Measurements from ENCODE around the gene BMAL1. TPM values are rescaled to one million over a fixed set of nuclear protein-coding genes. Genes with fewer than 3 reads are reported as not detected.

The BMAL1 gene
- total RNA-seq, 3 donors from 2014 or later (not counting 1 experiment from before 2014, with no cell fraction given), result 142 to 162 (median 145) TPM

GRCh38 chr11:13280092-13280722 lies 2.6 kb downstream of the BMAL1 start:
- H3K4me3 Mint-ChIP-seq, result peak overlapping the region; percentile 96
- H3K36me3 Mint-ChIP-seq, result no peaks in the 10 kb centered on the region
- H3K27me3 Mint-ChIP-seq (ENCODE audit: low read depth in 2 of 2), result peaks cover 0 to 2% of the 10 kb centered on the region in 2 donors
- Histone ChIP-seq H3K27ac (ENCODE audit: low read length) (no peak overlapping the region), H3K36me3 (ENCODE audit: control insufficient read depth, insufficient read depth, low read length) (no peaks in the 10 kb centered on the region), H3K9me3 (ENCODE audit: control insufficient read depth, insufficient read depth, low read length) (no peaks in the 10 kb centered on the region), H3K4me1 (ENCODE audit: control insufficient read depth, insufficient read depth, low read length) (peaks cover 58% of the 10 kb centered on the region), H3K27me3 (ENCODE audit: control insufficient read depth, insufficient read depth, low read length) (no peaks in the 10 kb centered on the region), H3K4me3 (ENCODE audit: low read length) (no peak overlapping the region)
- ATAC-seq (no peak), DNase-seq (peak in 1 of 2 donors; percentile 29)
- no peak for TF ChIP-seq CTCF (IDR thresholded peaks at IDR 0.05)
- peaks cover 77 to 85% of the 10 kb centered on the region in 2 donors for H3K4me1 Mint-ChIP-seq
- peak overlapping the region; percentile 91 to 98 for H3K27ac Mint-ChIP-seq
- H3K9me3 Mint-ChIP-seq, result no peaks in the 10 kb centered on the region
- intact Hi-C loops (cut with micrococcal nuclease), result no loop called here
- whole genome bisulfite sequencing (ENCODE audit: insufficient coverage), result 93% methylated on average over 1 of the region's 3 CpGs

GRCh38 chr11:13280777-13281176 lies 3.2 kb downstream of the BMAL1 start:
- WGBS (ENCODE audit: insufficient coverage), result 100% methylated on average over 2 of the region's 3 CpGs
- Histone ChIP-seq H3K4me1 (ENCODE audit: control insufficient read depth, insufficient read depth, low read length) (peaks cover 58% of the 10 kb centered on the region), H3K27ac (ENCODE audit: low read length) (no peak overlapping the region), H3K9me3 (ENCODE audit: control insufficient read depth, insufficient read depth, low read length) (no peaks in the 10 kb centered on the region), H3K4me3 (ENCODE audit: low read length) (no peak overlapping the region), H3K36me3 (ENCODE audit: control insufficient read depth, insufficient read depth, low read length) (no peaks in the 10 kb centered on the region), H3K27me3 (ENCODE audit: control insufficient read depth, insufficient read depth, low read length) (no peaks in the 10 kb centered on the region)
- Mint-ChIP-seq H3K9me3 (no peaks in the 10 kb centered on the region), H3K4me3 (peak overlapping the region; percentile 96), H3K27ac (peak overlapping the region; percentile 91 to 98), H3K36me3 (no peaks in the 10 kb centered on the region), H3K4me1 (peaks cover 81 to 90% of the 10 kb centered on the region in 2 donors), H3K27me3 (ENCODE audit: low read depth in 2 of 2) (peaks cover 0 to 2% of the 10 kb centered on the region in 2 donors)
- no peak for TF ChIP-seq CTCF (IDR thresholded peaks at IDR 0.05)
- no peak for ATAC-seq
- intact Hi-C loops (cut with micrococcal nuclease), result no loop called here
- DNase-seq, result no peak

GRCh38 chr11:13283636-13284035 lies 6.0 kb downstream of the BMAL1 start:
- no peak for TF ChIP-seq CTCF (IDR thresholded peaks at IDR 0.05)
- no peaks in the 10 kb centered on the region for H3K36me3 Mint-ChIP-seq
- DNase-seq, result no peak
- peaks cover 0 to 2% of the 10 kb centered on the region in 2 donors for H3K27me3 Mint-ChIP-seq (ENCODE audit: low read depth in 2 of 2)
- H3K36me3 ChIP-seq (ENCODE audit: control insufficient read depth, insufficient read depth, low read length), result no peaks in the 10 kb centered on the region
- H3K9me3 ChIP-seq (ENCODE audit: control insufficient read depth, insufficient read depth, low read length), result no peaks in the 10 kb centered on the region
- H3K4me1 Mint-ChIP-seq, result peaks cover 94 to 99% of the 10 kb centered on the region in 2 donors
- H3K27me3 ChIP-seq (ENCODE audit: control insufficient read depth, insufficient read depth, low read length), result no peaks in the 10 kb centered on the region
- no peaks in the 10 kb centered on the region for H3K9me3 Mint-ChIP-seq
- peak overlapping the region; percentile 47 to 91 for H3K27ac Mint-ChIP-seq
- H3K27ac ChIP-seq (ENCODE audit: low read length), result no peak overlapping the region
- 100% methylated on average over 3 of the region's 4 CpGs for WGBS (ENCODE audit: insufficient coverage)
- no peak for ATAC-seq
- H3K4me3 Mint-ChIP-seq, result no peak overlapping the region
- peaks cover 56% of the 10 kb centered on the region for H3K4me1 ChIP-seq (ENCODE audit: control insufficient read depth, insufficient read depth, low read length)
- intact Hi-C loops (cut with micrococcal nuclease), result no loop called here
- H3K4me3 ChIP-seq (ENCODE audit: low read length), result no peak overlapping the region

Data from natural killer cell (primary cell).